Suprapubic skin (tissue), 4 donors: ENCODE measurements around the gene SS18L1. TPM values are rescaled to one million over a fixed set of nuclear protein-coding genes. Genes with fewer than 3 reads are reported as not detected.

Experiments
- DNase-seq, 2 donors: peaks; one replicate each; pipeline ENCODE4 v3.0.0-alpha.2; 2019; ENCODE audit warnings: low spot score in 2 of 2
- H3K27ac ChIP-seq: fragments of 200-600 bp; sonication (generic); one replicate; pipeline ENCODE4 v1.5.1; 2019
- H3K27me3 ChIP-seq: fragments of 200-600 bp; sonication (generic); one replicate; pipeline ENCODE4 v1.5.1; 2019
- H3K36me3 ChIP-seq: fragments of 200-600 bp; sonication (generic); one replicate; pipeline ENCODE4 v1.5.1; 2019
- H3K4me1 ChIP-seq: fragments of 200-600 bp; sonication (generic); one replicate; pipeline ENCODE4 v1.5.1; 2019
- H3K4me3 ChIP-seq: fragments of 200-600 bp; sonication (generic); one replicate; pipeline ENCODE4 v1.5.1; 2019; ENCODE audit warnings: mild to moderate bottlenecking
- H3K9me3 ChIP-seq: fragments of 200-600 bp; sonication (generic); one replicate; pipeline ENCODE4 v1.5.1; 2019
- EP300 ChIP-seq: sonication (generic); formaldehyde crosslinking; IDR thresholded peaks from one replicate; pipeline ENCODE4 v1.6.1; 2017; ENCODE audit warnings: antibody characterized with exemption
- POLR2A ChIP-seq, 2 donors: fragments of 450-650 bp; IDR thresholded peaks; one replicate each; pipeline ENCODE4 v1.6.1; 2017; ENCODE audit warnings: antibody characterized with exemption in 2 of 2, mild to moderate bottlenecking in 2 of 2, moderate library complexity in 2 of 2
- POLR2AphosphoS5 ChIP-seq, 3 donors: sonication (generic); formaldehyde crosslinking; IDR thresholded peaks; one replicate each; pipeline ENCODE4 v1.6.1; 2017; ENCODE audit warnings: antibody characterized with exemption in 3 of 3
- WGBS: methylation state at CpG from one replicate; pipeline ENCODE4 v1.1.5; 2018; 5-methylcytosine and 5-hydroxymethylcytosine counted together
- total RNA-seq, 4 donors: library from RNA; depleted of rRNA; stranded (reverse); fragments of >200 nt; gene quantifications; one replicate each; pipeline ENCODE4 v1.1.0, GENCODE V29; 2016
- TF ChIP-seq, protein P1 (sequence below), 2 donors: fragments of 200-600 bp in 1 of 2; fragments of 450-650 bp in 1 of 2; sonication (generic) in 1 of 2; IDR thresholded peaks; one replicate each; pipeline ENCODE4 v1.5.1; 2016 to 2019; ENCODE audit warnings: antibody characterized with exemption in 2 of 2, mild to moderate bottlenecking in 1 of 2, moderate library complexity in 1 of 2

SS18L1 gene
- total RNA-seq, 4 donors from 2014 or later = 23.3 to 81.1 (median 26.9) TPM

- TF ChIP-seq, protein P1, sequence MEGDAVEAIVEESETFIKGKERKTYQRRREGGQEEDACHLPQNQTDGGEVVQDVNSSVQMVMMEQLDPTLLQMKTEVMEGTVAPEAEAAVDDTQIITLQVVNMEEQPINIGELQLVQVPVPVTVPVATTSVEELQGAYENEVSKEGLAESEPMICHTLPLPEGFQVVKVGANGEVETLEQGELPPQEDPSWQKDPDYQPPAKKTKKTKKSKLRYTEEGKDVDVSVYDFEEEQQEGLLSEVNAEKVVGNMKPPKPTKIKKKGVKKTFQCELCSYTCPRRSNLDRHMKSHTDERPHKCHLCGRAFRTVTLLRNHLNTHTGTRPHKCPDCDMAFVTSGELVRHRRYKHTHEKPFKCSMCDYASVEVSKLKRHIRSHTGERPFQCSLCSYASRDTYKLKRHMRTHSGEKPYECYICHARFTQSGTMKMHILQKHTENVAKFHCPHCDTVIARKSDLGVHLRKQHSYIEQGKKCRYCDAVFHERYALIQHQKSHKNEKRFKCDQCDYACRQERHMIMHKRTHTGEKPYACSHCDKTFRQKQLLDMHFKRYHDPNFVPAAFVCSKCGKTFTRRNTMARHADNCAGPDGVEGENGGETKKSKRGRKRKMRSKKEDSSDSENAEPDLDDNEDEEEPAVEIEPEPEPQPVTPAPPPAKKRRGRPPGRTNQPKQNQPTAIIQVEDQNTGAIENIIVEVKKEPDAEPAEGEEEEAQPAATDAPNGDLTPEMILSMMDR (IDR thresholded peaks at IDR 0.05) = no peak
- no peak for TF ChIP-seq EP300
- no peak for TF ChIP-seq POLR2A (IDR thresholded peaks at IDR 0.05)
- no peak for TF ChIP-seq POLR2AphosphoS5 (IDR thresholded peaks at IDR 0.05)
- WGBS = 83% methylated on average over 29 of the region's 29 CpGs
- Histone ChIP-seq H3K27me3 (no peaks in the 10 kb centered on the region), H3K27ac (no peak overlapping the region), H3K4me3 (no peak overlapping the region), H3K36me3 (peaks cover 20% of the 10 kb centered on the region), H3K9me3 (no peaks in the 10 kb centered on the region), H3K4me1 (peaks cover 43% of the 10 kb centered on the region)
- no peak for DNase-seq
Observed at GRCh38 chr20:62155428-62156253, 12.1 kb downstream of the SS18L1 start.

DNA sequence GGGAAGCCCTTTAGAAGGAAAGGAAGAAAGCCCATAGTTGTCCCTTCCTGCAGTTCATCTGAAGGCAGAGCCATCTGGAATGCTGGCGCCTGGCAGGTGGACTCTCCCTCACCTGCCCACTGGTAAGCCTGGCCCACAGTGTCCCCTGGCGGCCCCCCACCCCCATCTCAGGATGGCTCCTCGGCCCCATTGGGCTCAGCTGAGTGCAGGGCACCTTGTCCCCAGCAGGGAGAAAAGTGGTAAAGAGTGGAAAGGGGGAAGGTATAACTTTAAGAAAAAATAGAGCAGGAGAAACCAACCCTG is 12.6 kb downstream of the SS18L1 start:
- Histone ChIP-seq H3K36me3 (peaks cover 25% of the 10 kb centered on the region), H3K27me3 (no peaks in the 10 kb centered on the region), H3K4me3 (no peak overlapping the region), H3K9me3 (no peaks in the 10 kb centered on the region), H3K4me1 (peaks cover 37% of the 10 kb centered on the region), H3K27ac (no peak overlapping the region)
- WGBS = 74% methylated on average over 2 of the region's 3 CpGs
- DNase-seq = no peak
- no peak for TF ChIP-seq POLR2A (IDR thresholded peaks at IDR 0.05)
- TF ChIP-seq EP300 = no peak
- TF ChIP-seq POLR2AphosphoS5 (IDR thresholded peaks at IDR 0.05) = no peak
- TF ChIP-seq, protein P1 (IDR thresholded peaks at IDR 0.05) = no peak

GRCh38 chr20:62156592-62157386 is 13.2 kb downstream of the SS18L1 start:
- peaks cover 35% of the 10 kb centered on the region for H3K4me1 ChIP-seq
- H3K27ac ChIP-seq = no peak overlapping the region
- TF ChIP-seq POLR2A (IDR thresholded peaks at IDR 0.05) (no peak), EP300 (no peak), POLR2AphosphoS5 (IDR thresholded peaks at IDR 0.05) (no peak)
- TF ChIP-seq, protein P1 (IDR thresholded peaks at IDR 0.05) = peak; percentile 9 to 77
- DNase-seq = no peak
- WGBS = 41% methylated on average over 13 of the region's 24 CpGs
- H3K9me3 ChIP-seq = no peaks in the 10 kb centered on the region
- H3K4me3 ChIP-seq = no peak overlapping the region
- H3K36me3 ChIP-seq = peaks cover 31% of the 10 kb centered on the region
- H3K27me3 ChIP-seq = no peaks in the 10 kb centered on the region

GRCh38 chr20:62157387-62158087 is 14.0 kb downstream of the SS18L1 start:
- WGBS = 94% methylated on average over 20 of the region's 25 CpGs
- no peak for DNase-seq
- peaks cover 37% of the 10 kb centered on the region for H3K36me3 ChIP-seq
- TF ChIP-seq EP300 = no peak
- TF ChIP-seq POLR2AphosphoS5 (IDR thresholded peaks at IDR 0.05) = no peak
- TF ChIP-seq, protein P1 (IDR thresholded peaks at IDR 0.05) = no peak
- no peak for TF ChIP-seq POLR2A (IDR thresholded peaks at IDR 0.05)
- no peaks in the 10 kb centered on the region for H3K9me3 ChIP-seq
- H3K27ac ChIP-seq = no peak overlapping the region
- H3K4me1 ChIP-seq = peaks cover 35% of the 10 kb centered on the region
- no peak overlapping the region for H3K4me3 ChIP-seq
- H3K27me3 ChIP-seq = no peaks in the 10 kb centered on the region

DNA sequence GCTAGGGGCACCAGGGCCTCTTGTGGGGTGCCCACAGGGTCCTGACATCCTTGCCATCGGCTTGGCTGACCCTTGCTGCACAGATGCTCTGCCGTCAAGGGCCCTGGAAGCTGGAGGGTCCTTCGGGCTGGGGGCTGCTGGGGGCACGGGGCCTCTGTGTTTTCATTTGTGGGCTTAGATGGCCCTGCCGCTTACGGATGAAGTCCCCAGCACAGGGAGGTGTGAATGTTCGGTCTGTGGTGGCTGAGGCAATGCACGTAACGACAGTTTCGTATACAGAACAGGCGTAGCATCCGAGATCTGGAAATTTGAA is 14.5 kb downstream of the SS18L1 start:
- DNase-seq = no peak
- Histone ChIP-seq H3K4me1 (peaks cover 35% of the 10 kb centered on the region), H3K9me3 (no peaks in the 10 kb centered on the region), H3K36me3 (peaks cover 39% of the 10 kb centered on the region), H3K4me3 (no peak overlapping the region), H3K27ac (no peak overlapping the region), H3K27me3 (no peaks in the 10 kb centered on the region)
- over 99% methylated on average over 12 of the region's 12 CpGs for WGBS
- TF ChIP-seq, protein P1 (IDR thresholded peaks at IDR 0.05) = no peak
- TF ChIP-seq POLR2AphosphoS5 (IDR thresholded peaks at IDR 0.05) = no peak
- no peak for TF ChIP-seq EP300
- TF ChIP-seq POLR2A (IDR thresholded peaks at IDR 0.05) = no peak
